HEK293 (cell line): ENCODE measurements around the gene CYB5R3.

ENCODE experiments used
- KLF7 ChIP-seq: fragments of 450-650 bp; formaldehyde crosslinking; IDR thresholded peaks from 2 replicates; pipeline ENCODE4 v1.5.1; 2016; ENCODE audit warnings: missing biosample characterization, missing genetic modification characterization, borderline replicate concordance
- ZNF184 ChIP-seq: fragments of 450-650 bp; IDR thresholded peaks from 2 replicates; pipeline ENCODE4 v1.5.1; 2018; ENCODE audit warnings: missing biosample characterization, mild to moderate bottlenecking, missing genetic modification characterization
- ZNF394 ChIP-seq: fragments of 450-650 bp; formaldehyde crosslinking; IDR thresholded peaks from 2 replicates; pipeline ENCODE4 v1.5.1; 2016; ENCODE audit warnings: missing biosample characterization, missing genetic modification characterization, mild to moderate bottlenecking, moderate library complexity, borderline replicate concordance
- ZNF610 ChIP-seq: fragments of 450-650 bp; formaldehyde crosslinking; IDR thresholded peaks from 2 replicates; pipeline ENCODE4 v1.5.1; 2016; ENCODE audit warnings: missing biosample characterization, missing genetic modification characterization, borderline replicate concordance
- TF ChIP-seq, protein P1 (sequence below): fragments of 450-650 bp; formaldehyde crosslinking; IDR thresholded peaks from 2 replicates; pipeline ENCODE4 v1.5.1; 2016; ENCODE audit warnings: missing biosample characterization, missing genetic modification characterization

DNA sequence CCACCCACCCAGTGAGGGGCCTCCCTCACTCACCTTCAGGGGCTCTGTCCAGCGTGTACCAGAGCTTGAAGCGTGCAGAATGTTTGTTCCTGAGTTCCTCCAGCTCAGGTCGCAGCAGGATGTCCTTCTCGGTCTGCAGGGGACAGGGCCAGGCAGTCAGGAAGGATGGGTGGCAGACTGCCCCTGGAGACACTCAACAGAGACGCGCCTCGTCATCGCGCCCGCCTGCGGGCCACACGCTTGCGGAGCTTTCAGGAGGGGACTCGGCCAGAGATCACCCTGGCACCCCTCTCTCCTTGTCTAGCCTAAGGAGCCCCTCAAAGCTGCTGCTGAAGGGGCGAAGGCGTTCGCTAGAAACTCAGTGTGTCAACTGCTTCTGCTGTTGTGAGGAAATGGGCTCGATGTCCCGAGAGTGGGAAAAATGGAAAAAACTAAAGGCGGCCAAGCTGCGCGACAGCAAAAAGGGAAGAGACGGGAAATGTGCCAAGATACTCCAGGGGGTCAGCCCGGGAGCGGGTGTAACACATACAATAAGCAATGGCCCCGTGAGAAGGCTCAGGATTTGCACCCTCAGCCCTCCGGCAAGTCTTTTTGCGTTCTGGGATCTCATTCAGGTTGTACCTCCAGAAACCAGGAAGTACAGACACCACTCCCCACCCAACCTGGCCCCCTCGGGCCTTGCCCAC lies 25.3 kb downstream of the CYB5R3 start:
- TF ChIP-seq ZNF610 (no peak), KLF7 (tag by site-specific recombination) (no peak), ZNF184 (tag by site-specific recombination) (no peak), ZNF394 (no peak)
- TF ChIP-seq, protein P1, sequence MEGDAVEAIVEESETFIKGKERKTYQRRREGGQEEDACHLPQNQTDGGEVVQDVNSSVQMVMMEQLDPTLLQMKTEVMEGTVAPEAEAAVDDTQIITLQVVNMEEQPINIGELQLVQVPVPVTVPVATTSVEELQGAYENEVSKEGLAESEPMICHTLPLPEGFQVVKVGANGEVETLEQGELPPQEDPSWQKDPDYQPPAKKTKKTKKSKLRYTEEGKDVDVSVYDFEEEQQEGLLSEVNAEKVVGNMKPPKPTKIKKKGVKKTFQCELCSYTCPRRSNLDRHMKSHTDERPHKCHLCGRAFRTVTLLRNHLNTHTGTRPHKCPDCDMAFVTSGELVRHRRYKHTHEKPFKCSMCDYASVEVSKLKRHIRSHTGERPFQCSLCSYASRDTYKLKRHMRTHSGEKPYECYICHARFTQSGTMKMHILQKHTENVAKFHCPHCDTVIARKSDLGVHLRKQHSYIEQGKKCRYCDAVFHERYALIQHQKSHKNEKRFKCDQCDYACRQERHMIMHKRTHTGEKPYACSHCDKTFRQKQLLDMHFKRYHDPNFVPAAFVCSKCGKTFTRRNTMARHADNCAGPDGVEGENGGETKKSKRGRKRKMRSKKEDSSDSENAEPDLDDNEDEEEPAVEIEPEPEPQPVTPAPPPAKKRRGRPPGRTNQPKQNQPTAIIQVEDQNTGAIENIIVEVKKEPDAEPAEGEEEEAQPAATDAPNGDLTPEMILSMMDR (tag by site-specific recombination) = no peak
